HG03064 (cell line): ENCODE data around the gene TRIM46.
"Not testable (repeated sequence)": the region's sequence is repeated elsewhere in the genome, so short reads cannot be mapped to it uniquely, and the experiment has no call there.

Experiments
- ATAC-seq: cut with Tn5 transposase; IDR thresholded peaks from one replicate; pipeline ENCODE4 v1.9.1; 2021; ENCODE audit warnings: low read depth; ENCODE audit not compliant: unreplicated experiment

Gene TRIM46

GRCh38 chr1:155184835-155185782 is 11.5 kb downstream of the TRIM46 start:
- ATAC-seq = no peak

- no peak for ATAC-seq
These were observed 12.1 kb downstream of the TRIM46 start for GRCh38 chr1:155185783-155186066.

GRCh38 chr1:155186067-155186793 is 12.6 kb downstream of the TRIM46 start:
- ATAC-seq = no peak

GRCh38 chr1:155186794-155187455 is 13.3 kb downstream of the TRIM46 start:
- no peak for ATAC-seq

GRCh38 chr1:155187456-155187891 is 13.8 kb downstream of the TRIM46 start:
- no peak for ATAC-seq

GRCh38 chr1:155188268-155188667 is 14.6 kb downstream of the TRIM46 start:
- no peak for ATAC-seq

GRCh38 chr1:155189926-155190325 is 16.3 kb downstream of the TRIM46 start:
- ATAC-seq = not testable (repeated sequence)

- ATAC-seq = no peak
These were observed 18.3 kb downstream of the TRIM46 start for GRCh38 chr1:155191904-155192303.

- ATAC-seq = no peak
These were observed 19.0 kb downstream of the TRIM46 start for GRCh38 chr1:155192346-155193274.

- ATAC-seq = no peak
These were observed 19.8 kb downstream of the TRIM46 start for GRCh38 chr1:155193275-155193990.

GRCh38 chr1:155193991-155194240 is 20.3 kb downstream of the TRIM46 start:
- not testable (repeated sequence) for ATAC-seq

- ATAC-seq = no peak
These were observed 21.8 kb downstream of the TRIM46 start for GRCh38 chr1:155195201-155196102.

- ATAC-seq = no peak
These were observed 22.6 kb downstream of the TRIM46 start for GRCh38 chr1:155196103-155196892.

GRCh38 chr1:155196893-155197638 is 23.4 kb downstream of the TRIM46 start:
- no peak for ATAC-seq

- ATAC-seq = no peak
These were observed 24.4 kb downstream of the TRIM46 start for GRCh38 chr1:155197901-155198546.

GRCh38 chr1:155198547-155198906 is 24.9 kb downstream of the TRIM46 start:
- no peak for ATAC-seq

GRCh38 chr1:155199792-155200191 is 26.1 kb downstream of the TRIM46 start:
- ATAC-seq = no peak
